HG03378 (cell line): ENCODE results near the gene FBXL13.
"Not testable (repeated sequence)": the region's sequence is repeated elsewhere in the genome, so short reads cannot be mapped to it uniquely, and the experiment has no call there.

Experiments used
- ATAC-seq: cut with Tn5 transposase; IDR thresholded peaks from one replicate; pipeline ENCODE4 v1.9.1; 2021; ENCODE audit warnings: mild to moderate bottlenecking, moderate library complexity; ENCODE audit not compliant: unreplicated experiment

FBXL13 gene

GRCh38 chr7:102902052-102902451, 172.5 kb downstream of the FBXL13 start:
- not testable (repeated sequence) for ATAC-seq

GRCh38 chr7:102898532-102898859, 176.1 kb downstream of the FBXL13 start:
- ATAC-seq: no peak

- no peak for ATAC-seq
Measured at GRCh38 chr7:102897856-102898531, 176.6 kb downstream of the FBXL13 start.

- ATAC-seq: no peak
Measured at GRCh38 chr7:102897211-102897631, 177.4 kb downstream of the FBXL13 start.

- ATAC-seq: no peak
Measured at GRCh38 chr7:102896585-102896984, 178.0 kb downstream of the FBXL13 start.

GRCh38 chr7:102895602-102896001, 179.0 kb downstream of the FBXL13 start:
- ATAC-seq: no peak

- no peak for ATAC-seq
Measured at GRCh38 chr7:102892631-102893278, 181.8 kb downstream of the FBXL13 start.

GRCh38 chr7:102891693-102892261, 182.8 kb downstream of the FBXL13 start:
- no peak for ATAC-seq

GRCh38 chr7:102890971-102891692, 183.5 kb downstream of the FBXL13 start:
- no peak for ATAC-seq

- no peak for ATAC-seq
Measured at GRCh38 chr7:102890292-102890970, 184.2 kb downstream of the FBXL13 start.

GRCh38 chr7:102889851-102890250, 184.7 kb downstream of the FBXL13 start:
- no peak for ATAC-seq

- no peak for ATAC-seq
Measured at GRCh38 chr7:102888561-102889233, 185.9 kb downstream of the FBXL13 start.

GRCh38 chr7:102883098-102883860, 191.3 kb downstream of the FBXL13 start:
- no peak for ATAC-seq

GRCh38 chr7:102875700-102876295, 198.8 kb downstream of the FBXL13 start:
- no peak for ATAC-seq

GRCh38 chr7:102874966-102875365, 199.6 kb downstream of the FBXL13 start:
- ATAC-seq: no peak

GRCh38 chr7:102874166-102874829, 200.3 kb downstream of the FBXL13 start:
- peak; percentile 99 for ATAC-seq

GRCh38 chr7:102873470-102874165, 201.0 kb downstream of the FBXL13 start:
- peak; percentile 31 for ATAC-seq

- no peak for ATAC-seq
Measured at GRCh38 chr7:102872460-102872859, 202.1 kb downstream of the FBXL13 start.
